HepG2 (cell line): Measurements from ENCODE around the gene ADGRV1.

Source experiments
- CREB3 ChIP-seq: sonication (generic); formaldehyde crosslinking; IDR thresholded peaks from 2 replicates; pipeline ENCODE4 v1.5.0; 2020; ENCODE audit warnings: missing genetic modification reagents
- CTCF ChIP-seq: sonication (generic); formaldehyde crosslinking; IDR thresholded peaks from 2 replicates; pipeline ENCODE4 v1.5.0; 2020; ENCODE audit warnings: mild to moderate bottlenecking, missing genetic modification reagents, moderate library complexity
- EHMT2 ChIP-seq: fragments of 200-600 bp; sonication (generic); IDR thresholded peaks from 2 replicates; pipeline ENCODE4 v1.7.0; 2017; ENCODE audit warnings: antibody characterized with exemption, low read depth, low read length, borderline replicate concordance
- EZH2 ChIP-seq: conservative IDR thresholded peaks from 2 replicates; pipeline ENCODE4 v1.6.1; 2012; ENCODE audit warnings: mild to moderate bottlenecking, low read depth, low read length, moderate library complexity
- HNF4A ChIP-seq: sonication (generic); formaldehyde crosslinking; IDR thresholded peaks from 2 replicates; pipeline ENCODE4 v1.4.0; 2020; ENCODE audit warnings: missing genetic modification reagents
- MXD4 ChIP-seq: IDR thresholded peaks from 2 replicates; pipeline ENCODE4 v1.6.1; 2016; ENCODE audit warnings: mild to moderate bottlenecking, missing biosample characterization, missing genetic modification reagents
- POLR2A ChIP-seq, 2 experiments: IDR thresholded peaks; 2 replicates each; pipeline ENCODE4 v1.6.1; 2011; ENCODE audit warnings: low read depth in 2 of 2, low read length in 2 of 2, mild to moderate bottlenecking in 1 of 2, moderate library complexity in 1 of 2; ENCODE audit not compliant: insufficient read depth in 1 of 2
- POLR2AphosphoS5 ChIP-seq: IDR thresholded peaks from 2 replicates; pipeline ENCODE4 v1.6.1; 2012; ENCODE audit warnings: low read depth, low read length
- SP1 ChIP-seq, 2 experiments: fragments of 450-650 bp in 1 of 2; sonication (generic) in 1 of 2; formaldehyde crosslinking in 1 of 2; IDR thresholded peaks; 2 replicates each; pipeline versions ENCODE4 v1.4.0 to v1.6.1; 2016 to 2020; ENCODE audit warnings: missing genetic modification reagents in 1 of 2
- ZBTB7B ChIP-seq: sonication (generic); formaldehyde crosslinking; IDR thresholded peaks from 2 replicates; pipeline ENCODE4 v1.4.0; 2020; ENCODE audit warnings: missing genetic modification reagents
- ZNF691 ChIP-seq: sonication (generic); formaldehyde crosslinking; IDR thresholded peaks from 2 replicates; pipeline ENCODE4 v1.4.0; 2020; ENCODE audit warnings: missing genetic modification reagents, low read depth, mild to moderate bottlenecking, borderline replicate concordance
- TF ChIP-seq, protein P1 (sequence below): sonication (generic); formaldehyde crosslinking; IDR thresholded peaks from 2 replicates; pipeline ENCODE4 v1.4.0; 2020; ENCODE audit warnings: missing genetic modification reagents

GRCh38 chr5:91160714-91161285 is 602.2 kb downstream of the ADGRV1 start:
- no peak for TF ChIP-seq EZH2
- TF ChIP-seq SP1 (IDR thresholded peaks at IDR 0.05): no peak
- TF ChIP-seq SP1 (CRISPR knock-in tag; IDR thresholded peaks at IDR 0.05): no peak
- no peak for TF ChIP-seq CTCF (CRISPR knock-in tag)
- TF ChIP-seq EHMT2: no peak
- TF ChIP-seq ZNF691 (CRISPR knock-in tag): no peak
- TF ChIP-seq HNF4A: no peak
- no peak for TF ChIP-seq ZBTB7B (CRISPR knock-in tag)
- TF ChIP-seq, protein P1, sequence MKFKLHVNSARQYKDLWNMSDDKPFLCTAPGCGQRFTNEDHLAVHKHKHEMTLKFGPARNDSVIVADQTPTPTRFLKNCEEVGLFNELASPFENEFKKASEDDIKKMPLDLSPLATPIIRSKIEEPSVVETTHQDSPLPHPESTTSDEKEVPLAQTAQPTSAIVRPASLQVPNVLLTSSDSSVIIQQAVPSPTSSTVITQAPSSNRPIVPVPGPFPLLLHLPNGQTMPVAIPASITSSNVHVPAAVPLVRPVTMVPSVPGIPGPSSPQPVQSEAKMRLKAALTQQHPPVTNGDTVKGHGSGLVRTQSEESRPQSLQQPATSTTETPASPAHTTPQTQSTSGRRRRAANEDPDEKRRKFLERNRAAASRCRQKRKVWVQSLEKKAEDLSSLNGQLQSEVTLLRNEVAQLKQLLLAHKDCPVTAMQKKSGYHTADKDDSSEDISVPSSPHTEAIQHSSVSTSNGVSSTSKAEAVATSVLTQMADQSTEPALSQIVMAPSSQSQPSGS (CRISPR knock-in tag): no peak
- no peak for TF ChIP-seq POLR2A (IDR thresholded peaks at IDR 0.05; ENCODE audit: insufficient read depth in 1 of 2, low read depth in 2 of 2, low read length in 2 of 2)
- TF ChIP-seq CREB3 (CRISPR knock-in tag): no peak
- TF ChIP-seq POLR2AphosphoS5: no peak
- no peak for TF ChIP-seq MXD4
